IMR-90 (cell line): ENCODE results near the gene INSR. TPM values are rescaled to one million over a fixed set of nuclear protein-coding genes. Genes with fewer than 3 reads are reported as not detected.

Source experiments
- ATAC-seq: fragments of 200-7000 bp; cut with Tn5 transposase; 2 replicates; pipeline ENCODE4 v1.9.1; 2020; ENCODE audit warnings: low read depth, mild to moderate bottlenecking, moderate library complexity
- BruUV-seq: library from RNA; stranded (reverse); fragments of 400-500 nt; replicated peaks from 2 replicates; lab custom pipeline; 2021; lab: Mats Ljungman, UMichigan
- CTCF ChIA-PET: fragments of 300-600 bp; formaldehyde crosslinking; extraction: SDS; loops from one replicate; lab custom pipeline; 2021; ENCODE audit warnings: antibody characterized with exemption; lab: Yijun Ruan, JAX
- POLR2A ChIA-PET: fragments of 300-600 bp; sonication (Branson Sonifier 250); formaldehyde crosslinking; loops from one replicate; lab custom pipeline; 2022; ENCODE audit warnings: antibody characterized with exemption; ENCODE audit not compliant: unreplicated experiment; lab: Charles Lee
- DNase-seq: peaks from one replicate; pipeline ENCODE4 v3.0.0; 2013
- H2AFZ ChIP-seq: replicated peaks from 2 replicates; pipeline ENCODE3; 2013; ENCODE audit warnings: low read length, mild to moderate bottlenecking; ENCODE audit not compliant: poor library complexity
- H2AK5ac ChIP-seq: 2 replicates; pipeline ENCODE4 v1.6.1; 2013; ENCODE audit warnings: low read depth, low read length, inconsistent platforms
- H2AK9ac ChIP-seq: replicated peaks from 2 replicates; pipeline ENCODE3; 2013; ENCODE audit warnings: mild to moderate bottlenecking, low read depth, low read length, moderate library complexity; ENCODE audit not compliant: poor library complexity
- H2BK120ac ChIP-seq: 2 replicates; pipeline ENCODE4 v1.6.1; 2013; ENCODE audit warnings: low read depth, low read length, inconsistent platforms
- H2BK15ac ChIP-seq: 3 replicates; pipeline ENCODE4 v1.6.1; 2013; ENCODE audit warnings: low read depth, low read length, inconsistent platforms
- H2BK20ac ChIP-seq: 2 replicates; pipeline ENCODE4 v1.6.1; 2013; ENCODE audit warnings: low read depth, mild to moderate bottlenecking, inconsistent platforms, low read length, moderate library complexity
- H2BK5ac ChIP-seq: 2 replicates; pipeline ENCODE4 v1.6.1; 2013; ENCODE audit warnings: mild to moderate bottlenecking, low read depth, low read length, inconsistent platforms; ENCODE audit not compliant: poor library complexity, severe bottlenecking
- H3K14ac ChIP-seq: replicated peaks from 2 replicates; pipeline ENCODE4 v1.6.1; 2013; ENCODE audit warnings: low read depth, low read length, inconsistent platforms
- H3K18ac ChIP-seq: 2 replicates; pipeline ENCODE4 v1.6.1; 2013; ENCODE audit warnings: low read depth, low read length, control low read depth
- H3K23ac ChIP-seq: 2 replicates; pipeline ENCODE4 v1.6.1; 2013; ENCODE audit warnings: low read depth, low read length, inconsistent platforms
- H3K27ac ChIP-seq: 2 replicates; pipeline ENCODE4 v1.5.1; 2013; ENCODE audit warnings: mild to moderate bottlenecking, control low read depth, low read length; ENCODE audit not compliant: insufficient read depth
- H3K27me3 ChIP-seq: 2 replicates; pipeline ENCODE4 v1.6.1; 2013; ENCODE audit warnings: low read length; ENCODE audit not compliant: control insufficient read depth, insufficient read depth
- H3K36me3 ChIP-seq: 2 replicates; pipeline ENCODE4 v1.6.1; 2013; ENCODE audit warnings: low read length, mixed read lengths; ENCODE audit not compliant: control insufficient read depth, insufficient read depth
- H3K4ac ChIP-seq: 2 replicates; pipeline ENCODE4 v1.6.1; 2013; ENCODE audit warnings: low read depth, low read length, inconsistent platforms
- H3K4me1 ChIP-seq: 2 replicates; pipeline ENCODE4 v1.6.1; 2013; ENCODE audit warnings: low read length, mixed read lengths; ENCODE audit not compliant: control insufficient read depth, insufficient read depth
- H3K4me2 ChIP-seq: 2 replicates; pipeline ENCODE4 v1.6.1; 2013; ENCODE audit warnings: low read depth, mild to moderate bottlenecking, control low read depth, low read length, moderate library complexity
- H3K4me3 ChIP-seq: 2 replicates; pipeline ENCODE4 v1.5.1; 2013; ENCODE audit warnings: low read depth, mild to moderate bottlenecking, control low read depth, low read length, moderate library complexity; ENCODE audit not compliant: insufficient read depth
- H3K56ac ChIP-seq: 2 replicates; pipeline ENCODE4 v1.6.1; 2013; ENCODE audit warnings: low read length, inconsistent platforms; ENCODE audit not compliant: insufficient read depth; ENCODE audit errors: extremely low read depth
- H3K79me1 ChIP-seq, 2 experiments: 2 replicates each; pipeline ENCODE4 v1.6.1; 2013; ENCODE audit warnings: low read length in 2 of 2, inconsistent platforms in 1 of 2, low read depth in 1 of 2
- H3K9ac ChIP-seq: 2 replicates; pipeline ENCODE4 v1.6.1; 2013; ENCODE audit warnings: low read depth, low read length, control low read depth
- H3K9me1 ChIP-seq: 2 replicates; pipeline ENCODE4 v1.6.1; 2013; ENCODE audit warnings: low read length, inconsistent platforms; ENCODE audit not compliant: insufficient read depth
- H3K9me3 ChIP-seq: 2 replicates; pipeline ENCODE4 v1.6.1; 2013; ENCODE audit warnings: low read length; ENCODE audit not compliant: control insufficient read depth, insufficient read depth
- H4K20me1 ChIP-seq: 2 replicates; pipeline ENCODE4 v1.6.1; 2013; ENCODE audit warnings: low read length, inconsistent platforms; ENCODE audit not compliant: insufficient read depth
- H4K5ac ChIP-seq: 2 replicates; pipeline ENCODE4 v1.6.1; 2013; ENCODE audit warnings: mild to moderate bottlenecking, low read depth, low read length, control low read depth
- H4K8ac ChIP-seq, 2 experiments: 2 replicates each; pipeline ENCODE4 v1.6.1; 2013; ENCODE audit warnings: low read depth in 2 of 2, low read length in 2 of 2, control low read depth in 1 of 2, inconsistent platforms in 1 of 2
- H4K91ac ChIP-seq: 2 replicates; pipeline ENCODE4 v1.6.1; 2013; ENCODE audit warnings: low read depth, low read length, inconsistent platforms; ENCODE audit not compliant: insufficient read depth
- BHLHE40 ChIP-seq: fragments of 150-350 bp; IDR thresholded peaks from 2 replicates; pipeline ENCODE4 v1.6.1; 2016; ENCODE audit warnings: mild to moderate bottlenecking, low read depth, low read length
- CEBPB ChIP-seq: IDR thresholded peaks from 2 replicates; pipeline ENCODE4 v1.6.1; 2012; ENCODE audit warnings: low read depth, low read length, improper control_type of control experiment
- CHD1 ChIP-seq: IDR thresholded peaks from 2 replicates; pipeline ENCODE4 v1.6.1; 2012; ENCODE audit warnings: low read depth, low read length, improper control_type of control experiment
- CTCF ChIP-seq: conservative IDR thresholded peaks from 2 replicates; pipeline ENCODE4 v1.5.1; 2012; ENCODE audit warnings: mild to moderate bottlenecking, low read depth, low read length, improper control_type of control experiment
- ELK1 ChIP-seq: fragments of 150-350 bp; IDR thresholded peaks from 2 replicates; pipeline ENCODE4 v1.6.1; 2016; ENCODE audit warnings: low read depth, mild to moderate bottlenecking, low read length, moderate library complexity, borderline replicate concordance
- FOS ChIP-seq: fragments of 150-350 bp; IDR thresholded peaks from 2 replicates; pipeline ENCODE4 v1.6.1; 2016; ENCODE audit warnings: low read depth, low read length
- MAFK ChIP-seq: IDR thresholded peaks from 2 replicates; pipeline ENCODE4 v1.6.1; 2012; ENCODE audit warnings: low read depth, low read length, improper control_type of control experiment
- MAZ ChIP-seq: IDR thresholded peaks from 2 replicates; pipeline ENCODE4 v1.6.1; 2012; ENCODE audit warnings: low read depth, mild to moderate bottlenecking, low read length, improper control_type of control experiment, moderate library complexity, borderline replicate concordance
- MXI1 ChIP-seq: IDR thresholded peaks from 2 replicates; pipeline ENCODE4 v1.6.1; 2012; ENCODE audit warnings: low read depth, mild to moderate bottlenecking, low read length, moderate library complexity, borderline replicate concordance
- NFE2L2 ChIP-seq: fragments of 150-350 bp; IDR thresholded peaks from 2 replicates; pipeline ENCODE4 v1.6.1; 2016; ENCODE audit warnings: low read depth, mild to moderate bottlenecking, low read length
- POLR2A ChIP-seq: IDR thresholded peaks from 2 replicates; pipeline ENCODE4 v1.6.1; 2012; ENCODE audit warnings: mild to moderate bottlenecking, low read depth, low read length
- RAD21 ChIP-seq: IDR thresholded peaks from 2 replicates; pipeline ENCODE4 v1.6.1; 2012; ENCODE audit warnings: low read length, improper control_type of control experiment
- RCOR1 ChIP-seq: IDR thresholded peaks from 2 replicates; pipeline ENCODE4 v1.6.1; 2012; ENCODE audit warnings: mild to moderate bottlenecking, low read length, improper control_type of control experiment; ENCODE audit not compliant: insufficient replicate concordance
- RFX5 ChIP-seq: IDR thresholded peaks from 2 replicates; pipeline ENCODE4 v1.8.0; 2012; ENCODE audit warnings: low read depth, mild to moderate bottlenecking, low read length, moderate library complexity
- SMC3 ChIP-seq: fragments of 150-350 bp; IDR thresholded peaks from 2 replicates; pipeline ENCODE4 v1.6.1; 2016; ENCODE audit warnings: low read depth, mild to moderate bottlenecking, antibody characterized with exemption, low read length, moderate library complexity
- USF2 ChIP-seq: fragments of 150-350 bp; IDR thresholded peaks from 2 replicates; pipeline ENCODE4 v1.6.1; 2017; ENCODE audit warnings: mild to moderate bottlenecking, antibody characterized with exemption, low read length, low read depth
- WGBS, 2 experiments: methylation state at CpG; one replicate each; pipeline versions ENCODE4 v1.1.5 to v1.1.7; 2013; ENCODE audit warnings: missing lambda C conversion rate in 2 of 2; ENCODE audit not compliant: insufficient read length in 1 of 2; ENCODE audit errors: extremely low coverage in 2 of 2; 5-methylcytosine and 5-hydroxymethylcytosine counted together
- dilution Hi-C: fragments of 300-500 bp; cut with HindIII; formaldehyde crosslinking; loops from one replicate; pipeline ENCODE4 v1.14.3; 2018; ENCODE audit warnings: low sequenced_read_pairs; ENCODE audit not compliant: unreplicated experiment
- in situ Hi-C: fragments of 300-500 bp; cut with MboI; formaldehyde crosslinking; loops from 3 replicates; pipeline ENCODE4 v1.14.3; 2019; ENCODE audit warnings: low sequenced_read_pairs, inconsistent platforms, mixed read lengths
- intact Hi-C: fragments of 100-400 bp; cut with micrococcal nuclease; formaldehyde crosslinking; loops from 2 replicates; pipeline ENCODE4 v1.10.0; 2022
- polyA plus RNA-seq, 3 experiments: library from polyadenylated mRNA; depleted of rRNA; stranded (reverse); fragments of >200 nt; gene quantifications; 2 replicates each; pipeline ENCODE4 v1.2.3, GENCODE V29; 2012; ENCODE audit warnings: low replicate concordance in 1 of 3
- total RNA-seq: library from RNA; depleted of rRNA; stranded (reverse); fragments of >200 nt; gene quantifications from 2 replicates; pipeline ENCODE4 v1.2.3, GENCODE V29; 2012

INSR gene
- total and polyA plus RNA-seq, 2 of the 4 experiments (the other 2 are of a cell fraction), result 2.8 to 7.9 TPM

- no peak overlapping the region for H3K14ac ChIP-seq
- H2BK5ac ChIP-seq, result no peak overlapping the region
- H3K27ac ChIP-seq, result no peak overlapping the region
- no peak overlapping the region for H4K5ac ChIP-seq
- no peak overlapping the region for H3K18ac ChIP-seq
- WGBS, 2 experiments, result no CpG with 5 or more reads among the region's 1 CpG
- no peak overlapping the region for H4K91ac ChIP-seq
- H3K4me1 ChIP-seq, result peaks cover 1% of the 10 kb centered on the region; the same call in 1 of the 2 replicates
- no peak overlapping the region for H2BK120ac ChIP-seq
- peaks cover 3% of the 10 kb centered on the region; the same call in 1 of the 2 replicates for H3K9me1 ChIP-seq
- H3K36me3 ChIP-seq, result no peaks in the 10 kb centered on the region
- H3K4ac ChIP-seq, result no peak overlapping the region
- TF ChIP-seq RFX5 (no peak), SMC3 (no peak), USF2 (no peak), NFE2L2 (no peak), CHD1 (no peak), ELK1 (no peak), MAFK (no peak), MXI1 (no peak), CTCF (no peak), RCOR1 (no peak), BHLHE40 (no peak), MAZ (no peak), POLR2A (no peak), CEBPB (no peak), FOS (no peak), RAD21 (no peak)
- CTCF ChIA-PET, result interaction anchor here (0.6 kb wide), 1 partner anchor 201 kb away, joined by 3 read pairs; no protein-coding TSS in a partner anchor
- ATAC-seq (no peak), DNase-seq (no peak)
- no peak overlapping the region for H2BK20ac ChIP-seq
- intact Hi-C loops, result no loop called here
- H3K9ac ChIP-seq, result no peak overlapping the region
- no peak overlapping the region for H3K23ac ChIP-seq
- H2BK15ac ChIP-seq, result no peak overlapping the region
- no peak overlapping the region for H2AK9ac ChIP-seq
- H3K56ac ChIP-seq, result no peak overlapping the region
- H4K8ac ChIP-seq, result no peak overlapping the region
- H2AFZ ChIP-seq, result no peak overlapping the region
- peaks cover 6% of the 10 kb centered on the region in 2 experiments; a peak in 2 of 4 replicates for H3K79me1 ChIP-seq
- H3K9me3 ChIP-seq, result no peaks in the 10 kb centered on the region
- H4K20me1 ChIP-seq, result no peaks in the 10 kb centered on the region
- no peak overlapping the region for H2AK5ac ChIP-seq
- POLR2A ChIA-PET, result no interaction called here
- no peak overlapping the region for H3K4me2 ChIP-seq
- in situ Hi-C loops, result no loop called here
- H3K27me3 ChIP-seq, result no peaks in the 10 kb centered on the region
- dilution Hi-C loops, result no loop called here
- H3K4me3 ChIP-seq, result no peak overlapping the region
- BruUV-seq, result no TSS peak
Observed at GRCh38 chr19:7288131-7288530, 6.1 kb downstream of the INSR start.
